Activated B cell treated with CpG ODN at 0.5 μM for 24 hours (primary cell): ENCODE data around the gene EZH1. TPM values are rescaled to one million over a fixed set of nuclear protein-coding genes. Genes with fewer than 3 reads are reported as not detected.
"Not testable (repeated sequence)": the region's sequence is repeated elsewhere in the genome, so short reads cannot be mapped to it uniquely, and the experiment has no call there.

Source experiments
- ATAC-seq: fragments of 200-7000 bp; cut with Tn5 transposase; one replicate; pipeline ENCODE4 v1.10.0; 2021; ENCODE audit warnings: low read depth, mild to moderate bottlenecking, moderate library complexity
- CTCF ChIA-PET: fragments of 350-600 bp; sonication (Branson Sonifier 250); formaldehyde crosslinking; loops from one replicate; lab custom pipeline; 2021; ENCODE audit warnings: antibody characterized with exemption; lab: Charles Lee
- POLR2A ChIA-PET: fragments of 350-600 bp; sonication (Branson Sonifier 250); formaldehyde crosslinking; loops from one replicate; lab custom pipeline; 2021; ENCODE audit warnings: antibody characterized with exemption; lab: Charles Lee
- DNase-seq: peaks from one replicate; pipeline ENCODE4 v3.0.0; 2022
- H3K27ac Mint-ChIP-seq: one replicate; pipeline ENCODE4 v1.8.0; 2020; ENCODE audit warnings: mixed read lengths
- H3K27me3 Mint-ChIP-seq: one replicate; pipeline ENCODE4 v1.8.0; 2021; ENCODE audit warnings: mixed read lengths
- H3K36me3 Mint-ChIP-seq: one replicate; pipeline ENCODE4 v1.8.0; 2021; ENCODE audit warnings: low read depth, mixed read lengths
- H3K4me1 Mint-ChIP-seq: one replicate; pipeline ENCODE4 v1.8.0; 2021; ENCODE audit warnings: mixed read lengths
- H3K4me3 Mint-ChIP-seq: one replicate; pipeline ENCODE4 v1.8.0; 2020; ENCODE audit warnings: mild to moderate bottlenecking, mixed read lengths
- H3K9me3 Mint-ChIP-seq: one replicate; pipeline ENCODE4 v1.8.0; 2020; ENCODE audit warnings: mixed read lengths
- CTCF ChIP-seq: fragments of 200-600 bp; IDR thresholded peaks from one replicate; pipeline ENCODE4 v1.8.0; 2022; ENCODE audit warnings: antibody characterized with exemption, mild to moderate bottlenecking
- intact Hi-C: fragments of 100-400 bp; cut with micrococcal nuclease; formaldehyde crosslinking; loops from one replicate; pipeline ENCODE4 v1.15.1; 2024
- total RNA-seq: library from RNA; stranded (reverse); gene quantifications from 2 replicates; pipeline ENCODE4 v1.2.3, GENCODE V29; 2022

Gene EZH1
- total RNA-seq, 1 donor from 2014 or later: 81.6 TPM

DNA sequence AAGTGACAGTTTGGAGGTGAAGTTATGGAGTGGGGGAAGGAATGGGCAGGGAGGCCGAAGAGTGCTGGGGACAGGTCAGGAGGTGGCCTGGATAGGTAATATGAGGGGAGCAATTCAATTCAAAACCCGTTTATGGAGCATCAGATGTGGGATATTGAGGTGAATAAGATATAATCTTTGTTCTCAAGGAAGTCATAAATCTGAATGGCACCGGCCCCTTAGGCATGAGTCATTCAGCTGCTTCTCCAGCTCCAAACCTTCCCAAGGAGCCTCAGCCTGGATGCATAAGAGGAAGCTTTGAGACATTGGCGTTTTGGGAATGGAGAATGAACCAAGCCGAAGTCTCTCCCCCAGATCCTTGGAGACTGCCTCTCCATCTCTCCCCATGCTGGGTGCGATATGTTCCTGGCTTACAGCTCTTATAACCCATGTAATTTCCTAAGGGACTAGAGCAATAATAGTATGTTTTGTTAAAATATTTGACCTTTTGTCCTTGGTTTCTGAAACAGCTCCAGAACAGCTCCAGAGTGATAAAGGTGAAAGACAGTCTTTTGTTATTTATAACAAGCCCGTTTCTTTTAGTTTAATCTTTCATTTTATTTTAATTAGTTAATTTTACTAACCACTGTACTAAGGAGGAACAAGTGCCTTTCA lies 84.0 kb downstream of the EZH1 start:
- POLR2A ChIA-PET: interaction anchor here (0.6 to 1.0 kb wide), 2 partner anchors 60 to 304 kb away, joined by 3 to 4 read pairs; partner anchors contain the start of gene AARSD1
- Mint-ChIP-seq H3K4me1 (peaks cover 27% of the 10 kb centered on the region), H3K36me3 (peaks cover 5% of the 10 kb centered on the region), H3K4me3 (no peak overlapping the region), H3K27me3 (peaks cover 3% of the 10 kb centered on the region), H3K9me3 (no peaks in the 10 kb centered on the region), H3K27ac (no peak overlapping the region)
- no peak for TF ChIP-seq CTCF
- intact Hi-C loops: no loop called here
- no peak for ATAC-seq
- CTCF ChIA-PET: interaction anchor here (1.0 to 1.1 kb wide), 2 partner anchors 11 to 53 kb away, joined by 3 to 4 read pairs; no protein-coding TSS in a partner anchor
- DNase-seq: no peak

DNA sequence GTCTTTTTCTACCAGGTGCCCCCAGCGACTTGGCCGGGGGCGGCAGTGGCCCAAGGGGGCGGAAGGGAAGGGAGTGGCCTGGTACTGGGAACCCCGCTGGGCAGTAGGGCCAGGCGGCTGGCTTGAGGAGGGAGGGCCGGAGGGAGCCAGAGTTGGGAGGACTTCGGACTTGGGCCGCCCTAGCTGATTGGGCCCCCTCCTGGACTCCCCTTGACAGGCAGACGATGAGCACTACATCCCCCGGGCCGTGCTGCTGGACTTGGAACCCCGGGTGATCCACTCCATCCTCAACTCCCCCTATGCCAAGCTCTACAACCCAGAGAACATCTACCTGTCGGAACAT lies 84.9 kb downstream of the EZH1 start:
- intact Hi-C loops: loop anchor here (2.0 to 5.0 kb wide), 2 partner anchors 17 to 53 kb away; partner anchors contain the start of genes PLEKHH3, RETREG3 and TUBG1
- POLR2A ChIA-PET: interaction anchor here (1.0 to 1.1 kb wide), 3 partner anchors 18 to 24 kb away, joined by 3 read pairs; no protein-coding TSS in a partner anchor
- H3K9me3 Mint-ChIP-seq, H3K36me3 Mint-ChIP-seq, H3K27ac Mint-ChIP-seq, CTCF ChIA-PET, H3K27me3 Mint-ChIP-seq, ATAC-seq, DNase-seq: not testable (repeated sequence)
- peak overlapping the region; percentile 90 for H3K4me3 Mint-ChIP-seq
- peaks cover 32% of the 10 kb centered on the region for H3K4me1 Mint-ChIP-seq

DNA sequence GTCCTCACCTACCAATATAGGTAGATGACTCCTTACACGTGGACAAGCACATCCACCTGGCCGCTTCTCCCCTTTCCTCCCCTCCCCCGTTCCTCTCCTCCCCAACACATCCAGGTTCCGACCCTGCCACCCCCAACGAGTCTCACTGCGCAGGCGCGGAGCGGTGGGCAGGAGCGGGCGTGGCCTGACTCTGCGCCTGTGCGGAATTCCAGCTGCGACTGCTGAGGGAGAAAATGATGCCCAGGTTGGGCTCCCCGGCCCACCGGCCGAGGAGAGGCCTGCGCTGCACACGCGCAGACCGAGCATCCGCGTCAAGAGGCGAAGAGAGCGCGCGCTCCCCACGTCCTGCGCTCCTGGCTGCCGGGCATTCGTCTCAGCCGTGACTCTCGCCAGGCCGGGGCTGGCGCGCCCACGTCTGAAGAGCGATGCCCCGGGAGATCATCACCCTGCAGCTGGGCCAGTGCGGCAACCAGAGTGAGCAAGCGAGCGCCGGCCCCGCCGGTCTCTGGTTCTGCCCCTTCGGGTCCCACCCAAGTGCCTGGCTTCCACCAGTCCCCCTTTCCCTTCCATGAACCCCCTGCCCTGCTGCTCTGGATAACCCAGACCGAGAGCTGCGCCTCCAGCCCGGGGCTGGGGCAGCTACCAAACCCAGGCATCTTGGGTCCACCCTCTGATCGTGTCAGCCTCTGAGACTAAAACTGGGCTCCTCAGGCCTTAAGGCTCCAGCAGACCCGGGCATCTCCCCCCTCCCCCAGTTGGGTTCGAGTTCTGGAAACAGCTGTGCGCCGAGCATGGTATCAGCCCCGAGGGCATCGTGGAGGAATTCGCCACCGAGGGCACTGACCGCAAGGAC lies 85.5 kb downstream of the EZH1 start, which contains the start of gene TUBG2:
Gene TUBG2, plus strand, starts transcription at position 206 of the 853 bp plus-strand sequence. Its CDS starts 220 bp downstream, at position 426.
- Mint-ChIP-seq H3K4me3 (peak within 1 kb of the TSS; percentile 90), H3K27me3 (peaks cover 8% of the 10 kb centered on the region), H3K9me3 (no peaks in the 10 kb centered on the region), H3K27ac (peak within 1 kb of the TSS; percentile 74), H3K36me3 (no peaks in the 10 kb centered on the region), H3K4me1 (peaks cover 32% of the 10 kb centered on the region)
- intact Hi-C loops: loop anchor here (2.0 to 5.0 kb wide), 2 partner anchors 17 to 52 kb away; partner anchors contain the start of genes PLEKHH3, RETREG3 and TUBG1
- no peak for TF ChIP-seq CTCF
- POLR2A ChIA-PET: interaction anchor here (0.5 to 1.2 kb wide), 6 partner anchors 8 to 114 kb away, joined by 3 to 8 read pairs (median 4); partner anchors contain the start of gene VPS25
- ATAC-seq: peak; percentile 84
- DNase-seq: peak; percentile 68
- CTCF ChIA-PET: interaction anchor here (1.0 to 1.1 kb wide), 3 partner anchors 15 to 82 kb away, joined by 3 to 5 read pairs (median 3); partner anchors contain the start of gene PSMC3IP

DNA sequence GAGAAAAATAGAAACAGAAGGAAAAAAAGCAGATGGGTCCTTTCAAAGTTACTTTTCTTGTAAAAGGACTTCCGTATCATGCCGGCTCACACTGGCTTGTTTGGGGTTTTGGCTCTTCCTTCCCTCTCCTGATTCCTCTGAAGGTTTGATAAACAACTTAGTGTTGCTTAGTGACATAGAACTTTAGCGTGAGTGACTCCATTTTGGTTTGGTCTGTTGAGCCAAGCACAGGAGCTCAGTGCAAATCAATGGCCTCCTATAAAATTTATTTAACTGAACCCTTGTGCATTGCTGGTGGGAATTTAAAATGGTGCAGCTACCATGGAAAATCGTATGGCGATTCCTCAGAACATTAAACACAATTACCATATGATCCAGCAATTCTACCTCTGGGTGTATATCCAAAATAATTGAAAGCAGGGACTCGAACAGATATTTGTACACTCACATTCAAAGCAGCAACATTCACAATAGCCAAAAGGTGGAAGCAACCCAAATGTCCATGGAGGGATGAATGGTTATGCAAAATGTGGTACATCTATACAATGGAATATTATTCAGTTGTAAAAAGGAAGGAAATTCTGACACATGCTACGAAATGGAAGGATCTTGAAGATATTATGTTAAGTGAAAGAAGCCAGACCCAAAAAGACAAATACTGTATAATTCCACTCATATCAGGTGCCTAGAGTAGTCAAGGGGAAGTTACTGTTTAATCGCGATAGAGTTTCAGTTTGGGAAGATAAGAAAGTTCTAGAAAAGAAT lies 86.8 kb downstream of the EZH1 start:
- Mint-ChIP-seq H3K27ac (peak overlapping the region; percentile 18), H3K4me3 (peak overlapping the region; percentile 90), H3K9me3 (no peaks in the 10 kb centered on the region), H3K4me1 (peaks cover 37% of the 10 kb centered on the region), H3K36me3 (no peaks in the 10 kb centered on the region), H3K27me3 (peaks cover 17% of the 10 kb centered on the region)
- ChIA-PET CTCF (no interaction called here), POLR2A (interaction anchor here (0.7 kb wide), 1 partner anchor 115 kb away, joined by 7 read pairs; the partner anchor contains the start of gene VPS25)
- intact Hi-C loops: loop anchor here (2.0 to 5.0 kb wide), 2 partner anchors 19 to 51 kb away; partner anchors contain the start of genes PLEKHH3, RETREG3 and TUBG1
- DNase-seq: no peak
- no peak for TF ChIP-seq CTCF
- no peak for ATAC-seq

DNA sequence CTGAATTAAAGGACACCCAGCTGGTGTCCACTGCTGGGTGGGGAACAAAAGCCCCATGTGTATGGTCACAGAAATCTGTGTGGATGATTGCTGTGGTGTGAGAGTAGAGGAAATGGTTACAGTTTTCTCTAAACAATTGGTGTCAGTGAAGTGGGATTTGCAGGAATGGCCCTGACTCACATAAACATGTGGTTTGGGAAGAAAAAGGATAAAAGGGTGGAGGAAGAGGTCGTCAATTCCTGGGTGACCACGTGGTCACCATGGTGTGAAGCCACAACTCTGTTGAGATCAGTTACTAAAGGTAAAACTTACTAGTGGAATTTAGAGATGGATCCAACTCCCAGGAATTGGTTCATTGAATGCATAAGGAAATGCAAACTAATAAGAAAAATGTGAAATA lies 89.3 kb downstream of the EZH1 start:
- ATAC-seq (no peak), DNase-seq (no peak)
- H3K27ac Mint-ChIP-seq: no peak overlapping the region
- TF ChIP-seq CTCF: no peak
- peaks cover 37% of the 10 kb centered on the region for H3K4me1 Mint-ChIP-seq
- intact Hi-C loops: loop anchor here (5.0 kb wide), 1 partner anchor 48 kb away; the partner anchor contains the start of genes RETREG3 and TUBG1
- H3K4me3 Mint-ChIP-seq: peak overlapping the region; percentile 39
- H3K9me3 Mint-ChIP-seq: no peaks in the 10 kb centered on the region
- H3K27me3 Mint-ChIP-seq: peaks cover 19% of the 10 kb centered on the region
- ChIA-PET POLR2A (no interaction called here), CTCF (no interaction called here)
- H3K36me3 Mint-ChIP-seq: no peaks in the 10 kb centered on the region
